ENCODE measurements around the gene PTPRA.
"Not testable (repeated sequence)": the region's sequence is repeated elsewhere in the genome, so short reads cannot be mapped to it uniquely, and the experiment has no call there.

The PTPRA gene

GRCh38 chr20:2891343-2891742 is 18.1 kb downstream of the PTPRA start:
- no peak for DNase-seq (ENCODE audit: low spot score)
- POLR2A ChIA-PET (ENCODE audit: low non-redundant PET): no interaction called here
- no peak overlapping the region for H3K27ac ChIP-seq
- CTCF ChIA-PET: no interaction called here
- TF ChIP-seq, protein P1, sequence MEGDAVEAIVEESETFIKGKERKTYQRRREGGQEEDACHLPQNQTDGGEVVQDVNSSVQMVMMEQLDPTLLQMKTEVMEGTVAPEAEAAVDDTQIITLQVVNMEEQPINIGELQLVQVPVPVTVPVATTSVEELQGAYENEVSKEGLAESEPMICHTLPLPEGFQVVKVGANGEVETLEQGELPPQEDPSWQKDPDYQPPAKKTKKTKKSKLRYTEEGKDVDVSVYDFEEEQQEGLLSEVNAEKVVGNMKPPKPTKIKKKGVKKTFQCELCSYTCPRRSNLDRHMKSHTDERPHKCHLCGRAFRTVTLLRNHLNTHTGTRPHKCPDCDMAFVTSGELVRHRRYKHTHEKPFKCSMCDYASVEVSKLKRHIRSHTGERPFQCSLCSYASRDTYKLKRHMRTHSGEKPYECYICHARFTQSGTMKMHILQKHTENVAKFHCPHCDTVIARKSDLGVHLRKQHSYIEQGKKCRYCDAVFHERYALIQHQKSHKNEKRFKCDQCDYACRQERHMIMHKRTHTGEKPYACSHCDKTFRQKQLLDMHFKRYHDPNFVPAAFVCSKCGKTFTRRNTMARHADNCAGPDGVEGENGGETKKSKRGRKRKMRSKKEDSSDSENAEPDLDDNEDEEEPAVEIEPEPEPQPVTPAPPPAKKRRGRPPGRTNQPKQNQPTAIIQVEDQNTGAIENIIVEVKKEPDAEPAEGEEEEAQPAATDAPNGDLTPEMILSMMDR (conservative IDR thresholded peaks at IDR 0.05; ENCODE audit: low read depth): no peak

- H3K27ac ChIP-seq: no peak overlapping the region
- POLR2A ChIA-PET (ENCODE audit: low non-redundant PET): no interaction called here
- DNase-seq (ENCODE audit: low spot score): no peak
- TF ChIP-seq, protein P1 (conservative IDR thresholded peaks at IDR 0.05; ENCODE audit: low read depth): no peak
- CTCF ChIA-PET: interaction anchor here (0.7 kb wide), 1 partner anchor 25 kb away, joined by 3 read pairs; no protein-coding TSS in a partner anchor
Measured at GRCh38 chr20:2892376-2892775, 19.1 kb downstream of the PTPRA start.

GRCh38 chr20:2894221-2894620 is 20.9 kb downstream of the PTPRA start:
- TF ChIP-seq, protein P1 (conservative IDR thresholded peaks at IDR 0.05; ENCODE audit: low read depth): no peak
- POLR2A ChIA-PET (ENCODE audit: low non-redundant PET): no interaction called here
- no peak for DNase-seq (ENCODE audit: low spot score)
- CTCF ChIA-PET: no interaction called here
- no peak overlapping the region for H3K27ac ChIP-seq

- POLR2A ChIA-PET (ENCODE audit: low non-redundant PET); CTCF ChIA-PET; H3K27ac ChIP-seq; DNase-seq (ENCODE audit: low spot score): not testable (repeated sequence)
Measured at GRCh38 chr20:2895154-2895553, 21.9 kb downstream of the PTPRA start.

DNA sequence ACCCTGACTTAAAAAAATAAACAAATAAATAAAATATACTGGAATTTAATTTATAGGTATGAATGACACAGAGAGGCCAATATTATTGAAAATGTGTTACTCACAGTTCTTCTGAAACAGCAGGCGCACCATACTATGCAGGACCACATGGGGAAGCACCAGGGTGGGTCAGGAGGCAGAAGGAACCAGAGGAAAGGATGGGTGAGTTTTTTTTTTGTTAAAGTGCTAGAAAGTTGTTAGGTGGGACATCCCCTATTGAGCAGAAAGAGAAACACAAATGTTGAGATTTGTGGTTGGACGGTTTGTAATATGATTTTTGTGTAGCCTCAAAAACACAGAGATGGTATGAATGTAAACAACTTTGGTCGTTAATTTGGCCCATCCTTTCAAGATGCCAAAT is 26.0 kb downstream of the PTPRA start:
- POLR2A ChIA-PET (ENCODE audit: low non-redundant PET): no interaction called here
- no peak for DNase-seq (ENCODE audit: low spot score)
- TF ChIP-seq, protein P1 (conservative IDR thresholded peaks at IDR 0.05; ENCODE audit: low read depth): no peak
- CTCF ChIA-PET: no interaction called here
- no peak overlapping the region for H3K27ac ChIP-seq

DNA sequence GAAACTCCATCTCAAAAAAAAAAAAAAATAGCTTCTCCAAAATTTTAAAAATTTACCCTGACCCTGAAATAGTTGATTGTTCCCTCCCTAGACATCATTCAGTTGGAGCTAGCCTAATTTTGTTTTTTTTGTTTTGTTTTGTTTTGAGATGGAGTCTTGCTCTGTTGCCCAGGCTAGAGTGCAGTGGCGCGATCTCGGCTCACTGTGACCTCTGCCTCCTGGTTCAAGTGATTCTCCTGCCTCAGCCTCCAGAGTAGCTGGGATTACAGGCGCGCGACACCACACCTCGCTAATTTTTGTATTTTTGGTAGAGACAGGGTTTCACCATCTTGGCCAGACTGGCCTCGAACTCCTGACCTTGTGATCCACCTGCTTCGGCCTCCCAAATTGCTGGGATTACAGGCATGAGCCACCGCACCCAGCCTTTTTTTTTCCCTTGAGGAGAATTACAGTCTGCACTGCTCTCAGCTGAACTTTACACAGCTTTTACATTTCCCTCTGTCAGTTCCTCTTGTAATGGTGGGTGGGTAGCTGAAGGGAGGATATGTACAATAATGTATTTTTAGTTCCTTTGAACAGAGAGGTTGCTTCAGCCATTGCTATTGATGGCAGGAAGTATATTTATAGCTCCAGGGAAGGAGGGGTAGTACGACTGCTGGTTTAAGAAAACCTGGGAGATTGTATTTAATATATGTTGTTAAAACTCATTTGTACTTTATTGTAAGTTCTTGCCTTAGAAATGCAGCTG is 27.7 kb downstream of the PTPRA start:
- H3K27ac ChIP-seq: no peak overlapping the region
- no peak for DNase-seq (ENCODE audit: low spot score)
- TF ChIP-seq, protein P1 (conservative IDR thresholded peaks at IDR 0.05; ENCODE audit: low read depth): no peak
- POLR2A ChIA-PET (ENCODE audit: low non-redundant PET): interaction anchor here (0.7 kb wide), 1 partner anchor 250 kb away, joined by 3 read pairs; no protein-coding TSS in a partner anchor
- CTCF ChIA-PET: interaction anchor here (0.6 to 0.8 kb wide), 4 partner anchors 11 to 415 kb away, joined by 3 read pairs; partner anchors contain the start of gene PTPRA

DNA sequence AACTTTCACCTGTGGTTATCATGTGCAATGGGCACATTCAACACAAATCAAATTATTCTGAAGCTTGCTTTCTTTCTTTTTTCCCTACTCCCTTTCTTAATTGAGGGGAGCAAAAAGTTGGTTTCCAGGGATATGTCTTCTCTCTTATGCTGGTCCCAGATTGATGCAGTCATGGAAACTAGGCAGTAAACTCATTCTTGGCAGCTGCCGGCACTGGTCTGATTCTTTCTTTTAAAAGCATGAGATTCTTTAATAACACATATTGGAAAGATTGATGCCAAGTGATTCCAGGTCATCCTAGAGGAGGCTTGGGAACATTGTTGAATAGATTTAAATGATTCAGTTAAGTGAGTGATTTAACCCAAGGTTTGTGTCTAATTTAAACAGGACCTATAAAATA is 29.0 kb downstream of the PTPRA start:
- ChIA-PET POLR2A (ENCODE audit: low non-redundant PET) (no interaction called here), CTCF (no interaction called here)
- no peak for DNase-seq (ENCODE audit: low spot score)
- no peak overlapping the region for H3K27ac ChIP-seq
- TF ChIP-seq, protein P1 (conservative IDR thresholded peaks at IDR 0.05; ENCODE audit: low read depth): no peak

Data from RWPE1 (cell line).